T1000 (cell line): ENCODE measurements around the gene C19orf85.
"Not testable (repeated sequence)": the region's sequence is repeated elsewhere in the genome, so short reads cannot be mapped to it uniquely, and the experiment has no call there.

Experiments used
- DNase-seq: peaks from one replicate; lab custom pipeline; 2025; ENCODE audit warnings: mixed read lengths; lab: John Stamatoyannopoulos, UW

The C19orf85 gene

DNA sequence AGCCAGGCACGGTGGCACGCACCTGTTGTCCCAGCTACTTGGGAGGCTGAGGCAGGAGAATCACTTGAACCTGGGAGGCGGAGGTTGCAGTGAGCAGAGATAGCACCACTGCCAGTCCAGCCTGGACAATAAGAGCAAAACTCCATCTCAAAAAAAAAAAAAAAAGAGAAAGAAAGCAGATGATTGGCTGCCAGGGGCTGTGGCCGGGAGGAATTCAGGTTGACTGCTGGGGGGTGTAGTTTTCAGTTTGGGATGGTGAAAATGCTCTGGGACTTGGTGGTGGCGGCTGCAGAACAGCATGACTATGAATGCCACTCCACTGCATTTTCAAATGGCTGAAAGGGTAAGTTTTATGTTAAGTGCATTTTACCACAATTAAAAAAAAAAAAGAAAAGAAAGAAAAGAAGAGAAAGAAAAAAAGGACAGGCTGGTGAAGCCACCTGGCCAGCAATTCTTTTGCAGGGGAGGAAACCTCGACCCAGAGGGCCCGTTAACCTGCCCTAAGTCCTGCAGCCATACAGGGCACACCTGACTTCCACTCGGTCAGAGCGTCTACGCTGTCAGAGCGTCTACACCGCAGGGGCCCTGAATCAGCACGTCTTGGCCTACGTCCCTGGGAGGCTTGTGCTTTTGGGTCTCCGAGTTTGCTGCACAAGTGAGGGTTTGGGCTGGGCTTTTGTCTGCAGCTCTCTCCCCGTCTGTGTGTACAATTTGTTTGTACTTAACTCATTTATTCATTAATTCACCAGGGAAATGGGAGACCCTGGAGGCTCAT, 6.7 kb downstream of the C19orf85 start:
- DNase-seq: no peak

DNA sequence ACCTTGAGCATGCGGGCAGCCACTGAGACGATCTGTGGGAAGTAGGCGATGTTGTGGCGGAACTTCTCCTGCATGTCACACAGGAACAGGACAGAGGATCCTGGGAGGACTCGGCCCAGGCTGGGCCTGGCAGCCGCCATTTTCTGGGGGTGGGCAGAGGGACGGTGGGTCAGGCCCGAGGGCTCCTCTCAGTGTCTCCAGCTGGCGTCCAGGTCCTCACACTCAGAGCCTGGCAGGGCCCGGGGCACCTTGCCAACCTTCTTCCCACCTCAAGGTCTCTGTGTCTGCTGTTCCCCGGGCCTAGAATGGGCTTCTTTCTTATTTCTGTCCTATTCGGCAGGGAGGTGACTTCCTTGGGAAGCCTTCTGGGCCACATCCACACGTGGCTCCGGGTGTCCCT, 8.2 kb downstream of the C19orf85 start:
- no peak for DNase-seq

DNA sequence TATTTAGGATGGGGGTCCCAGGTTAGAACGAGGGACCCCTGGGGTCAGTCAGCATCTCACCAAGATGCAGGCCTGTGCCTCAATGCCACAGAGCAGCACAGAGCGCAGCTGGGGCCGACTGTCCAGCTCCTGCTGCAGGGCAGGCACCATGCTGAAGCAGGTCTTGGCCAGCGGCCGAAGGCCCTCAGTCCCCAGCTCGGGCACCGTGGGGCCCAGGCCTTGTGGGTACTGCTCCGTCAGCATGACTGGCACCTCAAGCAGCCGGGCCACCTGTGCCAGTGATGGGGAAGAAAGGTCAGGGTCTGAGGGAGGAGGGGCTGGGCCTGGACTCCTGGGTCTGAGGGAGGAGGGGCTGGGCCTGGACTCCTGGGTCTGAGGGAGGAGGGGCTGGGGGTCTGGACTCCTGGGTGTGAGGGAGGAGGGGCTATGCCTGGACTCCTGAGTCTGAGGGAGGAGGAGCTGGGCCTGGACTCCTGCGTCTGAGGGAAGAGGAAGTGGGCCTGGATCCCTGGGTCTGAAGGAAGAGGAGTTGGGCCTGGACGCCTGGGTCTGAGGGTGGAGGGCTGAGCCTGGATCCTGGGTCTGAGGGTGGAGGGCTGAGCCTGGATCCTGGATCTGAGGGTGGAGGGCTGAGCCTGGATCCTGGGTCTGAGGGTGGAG, 8.8 kb downstream of the C19orf85 start:
- no peak for DNase-seq

DNA sequence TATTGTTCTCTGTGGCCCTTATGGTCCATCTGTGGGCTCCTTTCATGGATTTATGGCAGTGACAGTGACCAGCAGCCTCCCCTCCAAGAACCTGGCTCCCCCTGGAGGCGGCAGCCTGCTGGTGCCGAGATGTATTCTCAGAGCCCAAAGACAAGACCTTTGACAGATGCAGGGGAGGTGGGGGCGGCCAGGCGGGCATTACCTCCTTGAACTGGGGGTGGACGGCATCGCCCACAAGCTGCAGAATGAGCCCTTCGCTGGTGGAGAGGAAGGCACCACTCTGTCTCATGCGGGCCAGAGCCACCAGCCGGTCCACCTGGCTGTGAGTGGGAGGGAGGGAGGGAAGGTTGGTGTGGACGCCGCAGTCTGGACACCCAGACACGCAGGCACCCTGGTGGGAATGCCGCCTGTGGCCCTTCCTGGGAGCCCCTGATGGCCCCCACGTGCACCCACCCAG, 9.7 kb downstream of the C19orf85 start:
- DNase-seq: no peak

DNA sequence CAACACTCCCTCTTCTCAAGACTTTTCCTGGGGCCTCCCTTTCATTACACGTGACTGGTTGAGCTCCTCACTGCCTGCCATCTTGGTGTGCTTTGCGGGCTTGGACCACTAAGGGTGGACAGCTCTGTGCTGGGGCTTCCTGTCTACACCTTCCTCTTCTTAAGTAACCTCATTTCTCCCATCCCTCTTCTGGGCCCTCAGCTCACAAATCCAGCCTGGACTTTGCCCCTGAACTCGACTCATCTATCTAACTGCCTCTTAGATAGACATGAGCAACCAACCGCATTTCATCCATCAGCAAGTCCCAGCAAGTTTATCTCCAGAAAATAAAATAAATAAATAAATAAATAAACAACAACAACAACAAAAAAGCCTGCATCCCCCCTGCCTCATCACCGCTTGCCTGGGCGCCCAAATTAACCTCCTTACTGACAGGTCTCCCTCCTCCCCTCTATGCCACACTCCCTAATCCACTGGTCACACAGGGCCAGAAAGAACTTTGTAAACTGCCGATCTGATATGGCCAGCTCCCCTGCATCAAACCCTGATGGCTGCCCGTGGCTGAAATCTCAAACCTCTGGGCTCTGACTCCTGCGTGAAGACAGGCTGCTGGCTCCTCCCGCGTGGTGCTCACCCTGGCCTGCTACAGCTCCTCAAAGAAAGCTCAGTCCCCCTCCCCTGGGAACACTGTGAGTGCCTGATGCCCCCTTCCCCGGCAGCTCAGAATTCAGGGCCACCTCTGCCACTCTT, 10.9 kb downstream of the C19orf85 start:
- no peak for DNase-seq

DNA sequence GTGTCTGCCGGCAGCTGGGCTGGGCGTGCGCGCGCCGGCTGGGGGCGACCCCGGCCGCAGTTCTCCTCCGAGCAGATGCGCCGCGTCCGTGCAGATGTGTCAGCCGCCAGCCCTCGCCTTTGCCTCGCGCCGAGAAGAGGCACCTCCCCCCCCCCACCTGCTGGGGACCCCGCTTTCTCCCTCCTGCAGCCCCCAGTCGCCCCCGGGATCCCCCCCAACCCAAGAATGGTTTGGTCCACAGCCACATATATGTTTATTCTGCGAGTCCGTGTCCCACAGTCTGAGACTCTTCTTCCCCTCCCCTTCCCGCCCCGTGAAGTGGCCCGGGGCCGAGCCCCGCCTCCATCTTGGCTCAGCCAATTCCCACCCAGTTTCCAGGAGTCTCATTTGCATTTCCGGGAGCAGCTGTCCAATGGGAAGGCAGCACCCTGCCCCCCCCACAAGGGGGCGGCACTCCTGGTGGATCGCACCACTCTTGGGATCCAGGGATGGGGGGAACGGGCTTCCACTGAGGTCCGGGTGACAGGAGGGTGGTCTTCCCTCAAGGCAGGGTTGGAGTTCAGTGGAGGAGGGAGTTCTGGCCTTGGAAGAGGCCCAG, 11.7 kb downstream of the C19orf85 start:
- no peak for DNase-seq

DNA sequence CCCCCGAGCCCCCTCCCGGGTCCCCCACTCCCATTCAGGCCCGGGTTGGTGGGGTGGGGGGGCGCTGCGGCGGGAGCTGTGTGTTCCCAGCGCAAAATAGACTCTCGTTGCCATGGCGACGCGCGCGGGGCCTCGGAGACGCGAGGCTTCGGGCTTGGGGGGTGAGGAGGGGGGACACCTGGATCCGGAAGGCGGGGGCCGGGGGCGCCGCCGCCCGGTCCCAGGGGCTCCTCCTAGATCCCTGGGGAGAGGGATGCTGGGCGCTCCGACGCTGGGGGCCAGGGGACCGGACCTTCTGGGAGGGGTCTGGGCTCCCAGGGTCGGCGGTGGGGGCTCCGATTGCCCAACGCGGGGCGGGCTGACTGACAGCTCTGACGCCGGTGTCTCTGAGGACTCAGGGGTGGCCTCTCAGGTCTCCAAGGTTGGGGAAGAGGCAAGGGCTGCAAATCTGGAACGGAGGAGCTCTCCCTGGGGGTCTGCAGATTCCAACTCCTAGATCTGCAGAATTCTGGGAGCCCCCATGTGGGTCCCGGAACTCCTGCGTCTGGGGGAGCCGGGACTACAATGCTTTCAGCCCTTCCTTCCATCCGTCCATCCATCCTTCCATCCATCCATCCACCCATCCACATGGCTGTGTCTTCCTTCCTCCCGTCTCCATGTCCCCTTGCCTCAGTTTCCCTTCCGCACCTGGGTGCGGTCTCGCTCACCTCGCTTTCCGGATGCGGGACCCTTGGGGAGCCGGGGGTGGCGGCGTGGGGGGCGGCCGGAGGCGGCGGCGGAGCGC, 12.4 kb downstream of the C19orf85 start:
- DNase-seq: no peak

DNA sequence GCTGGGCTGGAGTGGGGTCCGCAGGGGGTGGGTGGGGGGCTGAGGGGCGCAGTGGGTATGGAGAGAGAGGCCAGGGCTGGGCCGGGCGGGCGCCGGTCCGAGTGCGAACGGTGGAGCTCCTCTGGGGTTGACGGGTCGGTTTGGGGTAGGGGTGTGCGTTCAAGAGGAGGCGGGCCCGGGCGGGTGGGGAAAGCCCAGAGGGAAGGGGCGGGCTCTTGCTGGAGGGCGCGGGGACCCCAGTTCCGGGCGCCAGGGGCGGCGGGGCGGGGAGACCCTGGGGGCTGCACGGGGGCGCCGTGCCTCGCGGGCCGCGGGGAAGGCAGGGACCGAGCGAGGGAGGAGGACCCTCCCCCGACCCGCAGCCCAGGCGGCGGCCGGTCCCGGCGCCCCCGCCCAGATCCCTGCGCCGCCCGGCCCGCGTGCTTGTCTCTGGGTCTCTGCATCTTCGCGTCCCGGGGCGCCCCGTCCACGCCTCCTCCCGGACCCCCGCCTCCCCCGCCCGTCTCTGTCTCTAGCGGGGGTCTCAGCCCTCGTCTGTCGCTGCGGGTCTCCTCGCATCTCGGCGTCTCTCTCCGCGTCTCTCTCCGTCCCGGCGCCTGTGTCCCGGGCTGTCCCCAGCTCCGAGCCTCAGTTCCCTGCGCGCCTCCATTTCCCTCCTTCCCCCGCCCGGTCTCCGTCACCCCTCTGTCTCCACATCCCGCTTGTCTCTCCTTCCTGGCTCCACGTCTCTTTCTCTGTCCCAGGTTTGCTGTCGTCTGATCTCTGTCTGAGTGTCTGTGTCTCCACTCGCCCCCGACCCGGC, 13.2 kb downstream of the C19orf85 start:
- no peak for DNase-seq

DNA sequence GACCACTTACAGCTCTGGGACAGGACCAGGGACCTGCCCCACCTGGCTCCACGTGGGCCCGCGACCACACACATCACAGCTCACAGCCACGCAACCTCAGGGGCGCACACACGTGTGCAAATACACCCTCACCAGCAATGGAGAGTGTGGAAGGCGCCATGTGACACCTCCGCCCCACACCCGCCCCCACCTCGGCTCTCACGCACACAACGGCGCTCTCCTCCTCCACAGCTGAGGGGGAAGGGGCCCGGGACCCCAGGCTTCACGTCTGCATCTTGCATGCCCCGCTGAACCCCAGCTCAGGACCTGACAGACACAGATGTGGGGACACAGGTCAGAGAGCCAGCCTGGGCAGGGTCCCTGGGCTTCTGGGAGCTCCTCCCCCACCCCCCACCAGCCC, 15.1 kb downstream of the C19orf85 start:
- no peak for DNase-seq

DNA sequence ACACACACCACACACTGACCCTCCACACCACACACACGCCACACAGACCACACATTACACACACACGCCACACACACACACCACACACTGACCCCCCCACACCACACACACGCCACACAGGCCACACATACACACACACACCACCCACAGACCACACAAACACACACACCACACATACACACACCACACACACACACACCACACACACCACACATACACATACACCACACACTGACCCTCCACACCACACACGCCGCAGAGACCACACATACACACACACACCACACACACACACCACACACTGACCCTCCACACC, 16.4 kb downstream of the C19orf85 start:
- DNase-seq: not testable (repeated sequence)

DNA sequence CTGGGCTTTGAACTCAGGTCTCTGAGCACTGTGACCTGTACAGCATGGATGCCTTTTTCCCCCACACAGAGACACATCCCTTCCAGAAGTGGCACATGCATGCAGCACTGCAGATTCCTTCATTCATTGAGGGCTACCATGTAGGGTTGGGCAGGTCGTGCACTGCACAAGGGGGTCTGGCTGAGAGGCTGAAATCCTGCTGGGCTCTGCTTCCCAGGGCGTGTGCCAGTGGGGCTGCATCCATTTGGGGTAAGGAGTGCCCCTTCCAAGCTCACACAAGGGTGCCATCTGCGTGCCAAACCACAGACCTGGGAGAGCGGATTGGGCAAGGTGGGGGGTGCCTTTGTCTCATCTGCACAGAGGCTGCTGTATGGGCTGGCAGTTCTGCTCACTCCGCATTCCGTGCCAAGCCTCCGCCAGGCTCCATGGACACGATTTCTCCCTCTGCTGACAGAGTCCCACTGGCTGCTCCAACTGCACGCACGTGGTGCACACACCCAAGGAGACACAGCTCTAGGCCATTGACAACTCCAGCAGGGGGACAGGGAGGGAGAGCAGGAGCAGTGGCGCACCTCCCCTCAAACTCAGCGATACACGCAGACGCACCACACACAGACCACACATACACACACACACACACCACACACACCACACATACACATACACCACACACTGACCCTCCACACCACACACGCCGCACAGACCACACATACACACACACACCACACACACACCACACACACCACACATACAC, 17.0 kb downstream of the C19orf85 start:
- peak; percentile 34 for DNase-seq

DNA sequence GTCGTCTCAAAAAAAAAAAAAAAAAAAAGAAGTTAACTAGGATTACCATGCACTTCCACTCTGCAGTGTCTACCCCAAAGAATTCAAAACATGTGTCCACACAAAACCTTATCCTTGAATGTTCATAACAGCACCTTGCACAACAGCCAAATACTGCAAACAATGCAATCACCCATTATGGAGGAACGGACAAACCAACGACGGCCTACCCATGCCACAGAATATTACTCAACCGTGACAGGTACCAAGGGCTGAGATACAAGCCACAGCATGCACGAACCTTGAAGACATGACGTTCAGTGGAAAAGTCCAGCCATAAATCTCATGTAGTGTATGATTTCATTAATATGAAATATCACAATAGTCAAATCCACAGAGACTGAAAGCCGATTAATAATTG, 18.5 kb downstream of the C19orf85 start:
- DNase-seq: no peak

DNA sequence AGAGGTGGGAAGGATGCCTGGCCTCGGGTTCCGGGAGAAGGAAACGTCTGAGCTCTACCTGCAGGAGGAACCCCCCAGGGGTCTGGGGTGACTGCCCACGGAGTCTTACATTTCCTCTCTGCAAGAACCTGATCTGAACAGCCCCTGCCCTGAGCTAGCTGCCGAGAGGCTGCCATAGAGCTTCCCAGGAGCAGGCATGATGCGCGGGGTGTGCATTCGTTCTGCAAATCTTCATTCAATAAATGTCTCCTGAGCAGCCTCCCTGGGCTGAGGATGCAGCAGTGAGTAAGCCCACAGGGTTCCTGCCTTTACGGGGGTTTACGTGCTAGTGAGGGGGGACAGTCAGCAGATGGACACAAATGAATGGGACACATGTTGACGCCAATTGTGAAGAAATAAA, 19.9 kb downstream of the C19orf85 start:
- DNase-seq: no peak

DNA sequence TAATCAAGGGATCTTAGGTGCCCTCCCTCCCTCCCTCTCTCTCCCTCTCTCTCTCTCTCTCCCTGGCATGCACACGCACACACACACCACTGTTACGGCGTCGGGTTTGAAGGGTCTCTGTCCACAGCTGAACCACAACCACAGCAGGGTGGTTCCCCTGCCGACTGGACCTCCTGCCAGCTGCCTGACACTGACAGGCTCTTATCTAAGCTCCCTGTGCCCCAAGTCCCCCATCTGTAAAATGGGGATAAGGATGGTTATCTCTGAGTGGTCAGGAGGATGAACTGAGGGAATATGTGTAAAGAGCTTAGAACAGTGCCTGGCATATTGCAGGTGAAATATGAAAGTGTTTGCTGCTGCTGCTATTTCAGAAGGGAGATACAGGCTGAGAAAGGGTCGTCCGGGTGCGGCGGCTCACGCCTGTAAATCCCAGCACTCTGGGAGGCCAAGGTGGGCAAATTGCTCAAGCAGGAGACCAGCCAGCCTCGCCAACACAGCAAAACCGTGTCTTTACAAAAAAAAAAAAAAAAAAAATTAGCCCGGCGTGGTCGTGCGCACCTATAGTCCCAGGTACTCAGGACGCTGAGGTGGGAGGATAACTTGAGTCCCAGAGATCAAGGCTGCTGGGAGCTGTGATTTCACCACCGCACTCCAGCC, 20.6 kb downstream of the C19orf85 start:
- no peak for DNase-seq

DNA sequence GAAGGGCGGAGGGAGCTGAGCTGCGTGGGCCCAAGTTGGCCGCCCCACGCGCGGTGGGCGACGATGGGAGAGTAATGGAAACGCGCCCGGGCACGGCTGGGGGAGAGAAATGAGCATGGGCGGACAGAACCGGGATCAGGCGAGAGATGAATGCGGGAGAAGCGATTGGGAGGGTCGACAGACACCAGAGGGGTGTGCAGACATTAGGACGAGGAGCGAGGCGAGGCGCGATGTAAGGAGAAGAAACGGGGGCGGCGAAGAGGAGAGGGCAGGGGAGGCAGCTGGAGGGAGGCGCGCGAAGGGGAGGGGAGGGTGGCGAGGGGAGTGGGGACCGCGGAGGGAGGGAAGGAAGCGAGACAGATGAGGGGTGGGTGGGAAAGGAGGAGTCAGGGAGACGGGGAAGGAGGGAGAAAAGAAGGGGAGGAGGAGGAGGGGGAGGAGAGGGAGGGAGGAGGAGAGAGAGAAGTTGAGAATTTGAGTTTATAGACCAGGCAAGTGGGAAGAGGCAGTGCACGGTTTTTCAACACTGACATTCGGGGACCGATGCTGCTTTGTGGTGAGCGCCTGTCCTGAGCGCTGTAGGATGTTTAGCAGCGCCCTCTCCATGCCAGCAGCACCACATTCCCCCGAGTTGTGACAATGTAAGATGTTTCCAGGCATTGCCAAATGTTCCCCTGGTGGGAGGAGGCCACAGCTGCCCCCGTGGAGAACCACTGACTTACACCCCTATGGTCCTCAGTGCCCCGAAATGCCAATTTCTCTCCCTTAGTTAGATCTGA, 21.3 kb downstream of the C19orf85 start, which contains the start of gene SHISA7:
TSS of gene SHISA7 (minus strand) at position 256 of the 779 bp plus-strand sequence. CDS start 437 bp downstream, outside the sequence.
- DNase-seq: no peak

DNA sequence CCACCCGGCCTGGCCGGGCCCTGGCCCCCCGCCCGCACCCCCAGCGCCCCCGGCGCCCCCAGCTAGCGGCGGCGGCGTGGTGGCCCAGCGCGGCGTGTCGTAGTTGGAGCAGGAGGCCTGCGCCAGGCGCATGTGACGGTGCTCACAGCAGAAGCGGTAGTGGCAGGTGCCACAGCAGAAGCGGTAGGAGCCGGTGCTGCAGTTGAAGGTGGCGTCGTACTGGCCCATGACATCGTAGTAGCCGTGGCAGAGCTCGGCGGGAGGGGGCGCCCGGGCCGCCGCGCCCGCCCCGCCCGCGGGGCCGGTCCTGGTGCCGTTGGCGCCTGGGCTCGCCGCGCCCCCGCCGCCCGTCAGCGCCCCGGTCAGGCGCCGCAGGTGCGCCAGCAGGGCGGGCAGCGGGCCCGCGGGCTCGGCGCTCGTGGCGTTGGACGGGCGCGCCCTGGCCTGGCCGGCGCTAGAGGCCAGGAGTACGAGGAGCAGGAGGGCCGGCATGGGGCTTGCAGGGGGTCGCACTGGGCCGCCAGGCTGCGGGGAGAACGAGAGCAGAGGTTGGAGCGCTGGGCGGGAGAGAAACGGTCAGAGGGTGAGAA, 22.1 kb downstream of the C19orf85 start:
- no peak for DNase-seq

DNA sequence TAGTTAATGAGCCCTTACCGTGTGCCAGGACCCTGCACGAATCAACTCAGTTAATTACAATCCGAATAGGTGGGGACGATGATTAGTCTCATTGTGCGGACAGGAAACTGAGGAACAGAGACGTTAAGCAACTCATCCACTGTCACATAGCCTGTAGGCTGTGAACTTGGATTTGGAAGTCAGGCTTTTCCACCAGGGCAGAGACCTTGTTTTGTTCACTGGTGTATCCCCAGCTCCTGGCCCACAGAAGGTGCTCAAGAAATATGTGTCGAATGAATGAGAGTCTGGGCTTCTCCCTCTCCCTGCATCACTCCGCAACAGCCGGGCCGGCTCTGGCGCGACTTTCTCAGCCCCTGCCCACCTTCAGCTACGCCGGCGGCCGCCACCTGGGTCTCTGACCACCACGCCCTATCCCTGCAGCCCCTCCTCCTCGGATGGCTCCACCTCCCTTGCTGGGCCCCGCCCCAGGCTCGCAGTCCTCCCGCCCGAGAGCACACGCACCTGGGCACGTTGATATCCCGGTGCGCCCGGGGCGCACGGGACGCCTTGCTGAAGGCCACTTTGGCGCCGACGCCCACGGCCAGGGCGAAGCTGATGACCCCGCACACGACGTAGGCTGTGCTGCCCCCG, 22.7 kb downstream of the C19orf85 start:
- no peak for DNase-seq

DNA sequence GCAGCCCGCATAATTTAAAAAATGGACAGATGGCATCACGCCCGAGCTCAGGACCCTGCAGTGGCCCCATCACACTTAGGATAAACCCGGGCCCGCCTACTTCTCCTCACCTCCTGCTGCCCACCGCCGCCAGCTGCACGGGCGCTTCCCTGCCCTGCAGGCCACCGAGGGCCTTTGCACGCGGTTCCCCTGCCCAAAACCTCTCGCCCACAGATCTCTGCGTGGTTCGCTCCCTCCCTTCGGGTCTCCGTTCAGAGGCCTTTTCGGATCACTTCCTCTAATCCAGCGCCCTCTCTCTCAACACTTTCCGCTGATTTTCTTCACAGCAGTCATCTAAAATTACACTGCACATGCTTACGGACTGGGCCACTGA, 23.2 kb downstream of the C19orf85 start:
- DNase-seq: no peak
